Vagina (tissue), 2 donors: ENCODE measurements around the gene PRDM4.

Experiments used
- CTCF ChIP-seq, 3 experiments: fragments of 450-650 bp in 2 of 3; fragments of 200-600 bp in 1 of 3; sonication (generic) in 1 of 3; IDR thresholded peaks; one replicate each; pipeline ENCODE4 v1.5.1; 2017 to 2019; ENCODE audit warnings: antibody characterized with exemption in 3 of 3, mild to moderate bottlenecking in 2 of 3, moderate library complexity in 2 of 3
- POLR2A ChIP-seq, 2 donors: fragments of 450-650 bp; IDR thresholded peaks; one replicate each; pipeline ENCODE4 v1.6.1; 2017; ENCODE audit warnings: antibody characterized with exemption in 2 of 2, mild to moderate bottlenecking in 2 of 2, moderate library complexity in 2 of 2
- POLR2AphosphoS5 ChIP-seq, 2 donors: sonication (generic); formaldehyde crosslinking; IDR thresholded peaks; one replicate each; pipeline ENCODE4 v1.9.0; 2017; ENCODE audit warnings: antibody characterized with exemption in 2 of 2, mild to moderate bottlenecking in 2 of 2, low read depth in 1 of 2; ENCODE audit not compliant: insufficient read depth in 1 of 2

GRCh38 chr12:107791465-107792089 lies 30.6 kb upstream of the PRDM4 start:
- no peak for TF ChIP-seq CTCF (IDR thresholded peaks at IDR 0.05)
- no peak for TF ChIP-seq POLR2AphosphoS5 (IDR thresholded peaks at IDR 0.05; ENCODE audit: insufficient read depth in 1 of 2, low read depth in 1 of 2)
- TF ChIP-seq POLR2A (IDR thresholded peaks at IDR 0.05), result no peak
